WERI-Rb-1 (cell line): Measurements from ENCODE around the gene GCK.
"Not testable (repeated sequence)": the region's sequence is repeated elsewhere in the genome, so short reads cannot be mapped to it uniquely, and the experiment has no call there.

ENCODE experiments used
- DNase-seq: peaks from one replicate; pipeline ENCODE4 v3.0.0-alpha.2; 2020
- H3K27ac ChIP-seq: fragments of 250-450 bp; sonication (Bioruptor Pico); 2 replicates; pipeline ENCODE4 v1.5.1; 2020; ENCODE audit warnings: mild to moderate bottlenecking, moderate library complexity
- H3K27me3 ChIP-seq: fragments of 250-450 bp; sonication (Bioruptor Pico); 2 replicates; pipeline ENCODE4 v1.5.1; 2021; ENCODE audit warnings: mild to moderate bottlenecking, low read depth, moderate library complexity; ENCODE audit not compliant: insufficient read depth, severe bottlenecking
- H3K36me3 ChIP-seq: fragments of 250-450 bp; sonication (Bioruptor Pico); 2 replicates; pipeline ENCODE4 v1.5.1; 2020; ENCODE audit warnings: mild to moderate bottlenecking, moderate library complexity
- H3K4me3 ChIP-seq: 2 replicates; pipeline ENCODE4 v1.5.1; 2011; ENCODE audit warnings: low read depth, mild to moderate bottlenecking, control low read depth, low read length
- H3K9me3 ChIP-seq: fragments of 250-450 bp; sonication (Bioruptor Pico); 2 replicates; pipeline ENCODE4 v1.5.1; 2021; ENCODE audit warnings: mild to moderate bottlenecking, moderate library complexity; ENCODE audit not compliant: severe bottlenecking
- CTCF ChIP-seq: IDR thresholded peaks from 2 replicates; pipeline ENCODE4 v1.5.1; 2011; ENCODE audit warnings: low read depth, mild to moderate bottlenecking, control low read depth, inconsistent platforms, low read length

Gene GCK

DNA sequence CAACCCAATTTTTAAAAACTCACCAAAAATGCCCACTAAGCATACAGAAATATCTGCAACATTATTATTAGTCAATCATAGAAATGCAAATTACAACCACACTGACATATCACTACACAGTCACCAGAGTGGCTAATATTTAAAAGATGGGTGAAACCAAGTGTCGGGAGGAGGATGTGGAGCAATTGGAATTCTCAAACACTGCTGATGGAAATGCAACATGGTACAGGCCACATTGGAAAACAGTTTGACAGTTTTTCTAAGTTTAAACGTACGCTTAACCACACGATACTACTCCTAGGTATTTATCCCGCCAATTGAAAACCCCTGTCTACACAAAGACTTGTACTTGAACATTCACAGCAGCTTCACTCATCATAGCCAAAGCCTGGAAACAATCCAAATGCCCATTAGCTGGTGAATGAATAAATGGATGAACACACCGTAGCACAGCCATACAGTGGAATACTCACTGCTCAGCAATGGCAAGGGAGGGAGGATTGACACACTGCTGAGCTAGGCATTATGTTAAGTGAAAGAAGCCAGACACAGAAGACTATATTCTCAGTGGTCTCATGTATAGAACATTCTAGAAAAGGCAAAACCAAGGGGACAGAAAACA is 16.3 kb downstream of the GCK start:
- no peak for DNase-seq
- H3K27ac ChIP-seq: no peak overlapping the region
- no peak for TF ChIP-seq CTCF

DNA sequence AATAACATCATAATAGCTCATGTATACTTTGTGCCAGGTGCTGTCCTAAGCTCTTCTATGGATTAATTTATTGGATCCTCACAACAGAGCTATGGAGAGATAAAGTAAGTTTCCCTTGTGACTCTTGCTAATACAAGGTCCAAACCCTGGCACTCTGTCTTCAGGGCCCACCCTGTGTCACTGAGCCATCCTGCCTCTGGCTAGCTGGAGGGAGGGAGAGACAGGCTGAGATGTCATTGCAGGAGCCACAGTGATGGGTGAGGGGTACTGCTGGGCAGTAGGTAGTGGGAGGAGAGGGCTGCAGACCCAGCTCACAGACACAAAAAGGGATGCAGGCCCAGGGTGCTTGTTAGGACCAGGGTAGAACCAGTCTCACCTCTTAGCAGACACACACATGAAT is 16.9 kb downstream of the GCK start:
- H3K9me3 ChIP-seq: peaks cover under 1% of the 10 kb centered on the region
- TF ChIP-seq CTCF: no peak
- no peaks in the 10 kb centered on the region for H3K27me3 ChIP-seq
- H3K4me3 ChIP-seq: no peak overlapping the region
- no peaks in the 10 kb centered on the region for H3K36me3 ChIP-seq
- no peak overlapping the region for H3K27ac ChIP-seq
- no peak for DNase-seq

More for the DNA sequence above, 16.3 kb downstream of the GCK start:
- Histone ChIP-seq H3K9me3 (no peaks in the 10 kb centered on the region), H3K4me3 (no peak overlapping the region), H3K36me3 (no peaks in the 10 kb centered on the region), H3K27me3 (no peaks in the 10 kb centered on the region)

- H3K36me3 ChIP-seq, H3K27me3 ChIP-seq, H3K9me3 ChIP-seq, H3K27ac ChIP-seq, H3K4me3 ChIP-seq, DNase-seq: not testable (repeated sequence)
Observed at GRCh38 chr7:44171901-44172300, 17.3 kb downstream of the GCK start.

DNA sequence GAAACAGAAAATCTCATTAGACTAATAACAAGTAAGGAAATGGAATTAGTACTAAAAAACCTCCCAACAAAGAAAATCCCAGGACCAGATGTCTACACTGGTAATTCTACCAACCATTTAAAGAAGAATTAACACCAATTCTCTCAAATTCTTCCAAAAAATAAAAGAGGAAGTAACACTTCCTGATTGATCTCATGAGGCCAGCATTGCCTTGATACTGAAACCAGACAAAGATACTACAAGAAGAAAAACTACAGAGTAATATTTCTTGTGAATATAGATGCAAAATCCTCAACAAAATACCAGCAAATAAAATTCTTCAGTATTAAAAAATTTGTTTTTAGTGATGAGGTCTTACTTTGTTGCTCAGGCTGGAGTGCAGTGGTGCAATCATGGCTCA is 21.3 kb downstream of the GCK start:
- H3K9me3 ChIP-seq: peaks cover 14% of the 10 kb centered on the region
- no peaks in the 10 kb centered on the region for H3K36me3 ChIP-seq
- TF ChIP-seq CTCF: no peak
- no peak for DNase-seq
- H3K27ac ChIP-seq: no peak overlapping the region
- no peak overlapping the region for H3K4me3 ChIP-seq
- no peaks in the 10 kb centered on the region for H3K27me3 ChIP-seq

DNA sequence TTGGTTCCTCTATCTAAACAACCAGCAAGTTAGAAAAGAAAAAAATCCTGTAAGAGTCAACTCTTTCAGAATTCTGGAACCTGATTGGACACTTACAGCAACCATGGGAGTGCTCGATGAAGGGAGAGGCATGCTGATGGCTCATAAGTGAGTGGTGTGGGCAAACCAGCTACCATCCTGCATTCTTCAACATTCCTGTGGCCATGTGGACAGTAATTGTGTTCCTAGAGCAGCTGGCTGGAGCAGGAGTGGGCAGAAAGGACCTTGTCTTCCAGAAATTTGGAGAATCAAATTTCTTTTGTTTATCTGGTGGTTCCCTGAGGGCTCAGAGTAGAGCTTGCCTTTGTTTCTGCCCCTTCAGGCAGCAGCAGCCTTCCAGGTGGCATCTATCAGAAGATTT is 25.6 kb downstream of the GCK start:
- no peak for DNase-seq
- no peak overlapping the region for H3K27ac ChIP-seq
- no peaks in the 10 kb centered on the region for H3K27me3 ChIP-seq
- H3K36me3 ChIP-seq: no peaks in the 10 kb centered on the region
- peaks cover 14% of the 10 kb centered on the region for H3K9me3 ChIP-seq
- TF ChIP-seq CTCF: no peak
- H3K4me3 ChIP-seq: no peak overlapping the region

- Histone ChIP-seq H3K27ac (no peak overlapping the region), H3K9me3 (peaks cover 14% of the 10 kb centered on the region), H3K27me3 (no peaks in the 10 kb centered on the region), H3K4me3 (no peak overlapping the region), H3K36me3 (no peaks in the 10 kb centered on the region)
- TF ChIP-seq CTCF: no peak
- DNase-seq: no peak
Observed at GRCh38 chr7:44162785-44163395, 26.3 kb downstream of the GCK start.
